Vagina (tissue), 2 donors: ENCODE measurements around the gene TYSND1.
"Not testable (repeated sequence)": the region's sequence is repeated elsewhere in the genome, so short reads cannot be mapped to it uniquely, and the experiment has no call there.

ENCODE experiments used
- POLR2A ChIP-seq, 2 donors: fragments of 450-650 bp; IDR thresholded peaks; one replicate each; pipeline ENCODE4 v1.6.1; 2017; ENCODE audit warnings: antibody characterized with exemption in 2 of 2, mild to moderate bottlenecking in 2 of 2, moderate library complexity in 2 of 2
- TF ChIP-seq, protein P1 (sequence below), 3 experiments: fragments of 450-650 bp in 2 of 3; fragments of 200-600 bp in 1 of 3; sonication (generic) in 1 of 3; IDR thresholded peaks; one replicate each; pipeline ENCODE4 v1.5.1; 2017 to 2019; ENCODE audit warnings: antibody characterized with exemption in 3 of 3, mild to moderate bottlenecking in 2 of 3, moderate library complexity in 2 of 3

DNA sequence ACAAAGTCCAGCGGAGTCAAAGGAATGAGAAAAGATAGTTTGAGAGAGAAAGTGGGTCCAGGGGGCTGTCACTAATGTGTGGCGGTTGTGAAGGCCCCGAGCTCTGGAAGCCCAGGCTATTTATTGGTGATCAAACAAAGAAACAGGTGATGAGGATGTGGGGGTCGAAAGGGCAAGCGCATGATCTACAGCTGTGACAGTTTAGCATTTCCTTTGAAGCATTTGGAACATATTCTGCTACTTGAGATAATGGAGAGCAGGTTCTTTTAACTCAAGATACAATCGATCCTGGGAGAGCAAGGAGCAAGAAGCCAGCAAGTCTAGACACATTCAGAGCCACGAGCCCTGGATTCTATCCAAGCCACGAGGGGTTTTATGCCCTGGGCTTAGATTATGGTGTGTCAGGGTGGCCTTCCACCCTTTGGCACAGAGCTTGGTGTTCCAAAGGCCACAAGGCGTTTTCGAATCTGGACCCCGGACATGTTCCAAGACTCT is 45.4 kb downstream of the TYSND1 start:
- TF ChIP-seq POLR2A (IDR thresholded peaks at IDR 0.05) = not testable (repeated sequence)
- TF ChIP-seq, protein P1, sequence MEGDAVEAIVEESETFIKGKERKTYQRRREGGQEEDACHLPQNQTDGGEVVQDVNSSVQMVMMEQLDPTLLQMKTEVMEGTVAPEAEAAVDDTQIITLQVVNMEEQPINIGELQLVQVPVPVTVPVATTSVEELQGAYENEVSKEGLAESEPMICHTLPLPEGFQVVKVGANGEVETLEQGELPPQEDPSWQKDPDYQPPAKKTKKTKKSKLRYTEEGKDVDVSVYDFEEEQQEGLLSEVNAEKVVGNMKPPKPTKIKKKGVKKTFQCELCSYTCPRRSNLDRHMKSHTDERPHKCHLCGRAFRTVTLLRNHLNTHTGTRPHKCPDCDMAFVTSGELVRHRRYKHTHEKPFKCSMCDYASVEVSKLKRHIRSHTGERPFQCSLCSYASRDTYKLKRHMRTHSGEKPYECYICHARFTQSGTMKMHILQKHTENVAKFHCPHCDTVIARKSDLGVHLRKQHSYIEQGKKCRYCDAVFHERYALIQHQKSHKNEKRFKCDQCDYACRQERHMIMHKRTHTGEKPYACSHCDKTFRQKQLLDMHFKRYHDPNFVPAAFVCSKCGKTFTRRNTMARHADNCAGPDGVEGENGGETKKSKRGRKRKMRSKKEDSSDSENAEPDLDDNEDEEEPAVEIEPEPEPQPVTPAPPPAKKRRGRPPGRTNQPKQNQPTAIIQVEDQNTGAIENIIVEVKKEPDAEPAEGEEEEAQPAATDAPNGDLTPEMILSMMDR (IDR thresholded peaks at IDR 0.05) = not testable (repeated sequence)
